T-cell (primary cell): Measurements from ENCODE around the gene RSPH10B2. TPM values are rescaled to one million over a fixed set of nuclear protein-coding genes. Genes with fewer than 3 reads are reported as not detected.
"Not testable (repeated sequence)": the region's sequence is repeated elsewhere in the genome, so short reads cannot be mapped to it uniquely, and the experiment has no call there.

Experiments
- ATAC-seq, 4 experiments: fragments of 200-7000 bp in 3 of 4; fragments of 150-1000 bp in 1 of 4; cut with Tn5 transposase; replicated peaks in 1 of 4; 1 replicate in 3 of 4; 2 replicates in 1 of 4; pipeline ENCODE4 v1.10.0; 2021; ENCODE audit warnings: moderate library complexity in 3 of 4, mild to moderate bottlenecking in 2 of 4, moderate number of reproducible peaks in 1 of 4
- CTCF ChIA-PET, 2 donors: fragments of 300-600 bp; sonication (Branson Sonifier 250); formaldehyde crosslinking; loops; one replicate each; lab custom pipeline; 2022; ENCODE audit warnings: antibody characterized with exemption in 2 of 2; lab: Charles Lee
- POLR2A ChIA-PET, 2 donors: fragments of 300-600 bp; sonication (Branson Sonifier 250); formaldehyde crosslinking; loops; one replicate each; lab custom pipeline; 2022; ENCODE audit warnings: antibody characterized with exemption in 2 of 2; lab: Charles Lee
- DNase-seq, 35 experiments: peaks; one replicate each; pipeline versions ENCODE4 v3.0.0 to v3.0.0-alpha.2; 2013 to 2023
- H3K27ac ChIP-seq: one replicate; pipeline ENCODE4 v1.5.1; 2013; ENCODE audit warnings: low read length
- H3K27me3 ChIP-seq, 2 experiments: replicated peaks in 1 of 2; 1 replicate in 1 of 2; 2 replicates in 1 of 2; pipeline versions ENCODE4 v1.6.1 to v1.7.0; 2013; ENCODE audit warnings: low read length in 1 of 2, mixed read lengths in 1 of 2; ENCODE audit not compliant: control insufficient read depth in 2 of 2, insufficient read depth in 2 of 2; ENCODE audit errors: extremely low read depth in 1 of 2
- H3K36me3 ChIP-seq, 2 donors: 1 replicate in 1 of 2; 2 replicates in 1 of 2; pipeline versions ENCODE4 v1.6.1 to v1.7.0; 2013; ENCODE audit warnings: low read length in 1 of 2; ENCODE audit not compliant: control insufficient read depth in 2 of 2, insufficient read depth in 1 of 2; ENCODE audit errors: extremely low read depth in 1 of 2
- H3K4me1 ChIP-seq, 2 experiments: 1 replicate in 1 of 2; 2 replicates in 1 of 2; pipeline versions ENCODE4 v1.6.1 to v1.7.0; 2013; ENCODE audit warnings: low read length in 2 of 2, mixed read lengths in 1 of 2; ENCODE audit not compliant: insufficient read depth in 2 of 2, control insufficient read depth in 1 of 2; ENCODE audit errors: extremely low read depth in 1 of 2
- H3K4me3 ChIP-seq, 2 donors: 1 replicate in 1 of 2; 2 replicates in 1 of 2; pipeline versions ENCODE4 v1.5.1 to v1.7.0; 2013; ENCODE audit warnings: mild to moderate bottlenecking in 2 of 2, low read length in 1 of 2, moderate library complexity in 1 of 2; ENCODE audit not compliant: control insufficient read depth in 1 of 2; ENCODE audit errors: extremely low read depth in 1 of 2
- H3K9me3 ChIP-seq: 2 replicates; pipeline ENCODE4 v1.7.0; 2013
- H3K27ac Mint-ChIP-seq, 2 donors: one replicate each; pipeline ENCODE4 v1.8.0; 2020 to 2021; ENCODE audit warnings: mild to moderate bottlenecking in 2 of 2, mixed read lengths in 2 of 2
- H3K27me3 Mint-ChIP-seq, 2 donors: one replicate each; pipeline ENCODE4 v1.8.0; 2021 to 2022; ENCODE audit warnings: mixed read lengths in 2 of 2
- H3K36me3 Mint-ChIP-seq: one replicate; pipeline ENCODE4 v1.8.0; 2021; ENCODE audit warnings: mixed read lengths
- H3K4me1 Mint-ChIP-seq, 3 donors: one replicate each; pipeline ENCODE4 v1.8.0; 2020 to 2022; ENCODE audit warnings: mixed read lengths in 3 of 3, mild to moderate bottlenecking in 1 of 3
- H3K4me3 Mint-ChIP-seq, 3 donors: one replicate each; pipeline ENCODE4 v1.8.0; 2020 to 2022; ENCODE audit warnings: mild to moderate bottlenecking in 3 of 3, mixed read lengths in 3 of 3, moderate library complexity in 3 of 3
- H3K9me3 Mint-ChIP-seq, 3 donors: one replicate each; pipeline ENCODE4 v1.8.0; 2020 to 2022; ENCODE audit warnings: mixed read lengths in 3 of 3
- WGBS: methylation state at CpG from one replicate; pipeline ENCODE4 v1.1.5; 2013; ENCODE audit warnings: missing lambda C conversion rate; ENCODE audit not compliant: insufficient coverage; 5-methylcytosine and 5-hydroxymethylcytosine counted together
- total RNA-seq, 35 experiments: library from RNA in 6 of 35; stranded (reverse) in 6 of 35; fragments of 120-200 nt in 1 of 35; gene quantifications; one replicate each; pipeline versions ENCODE4 v1.2.1 to v1.2.4 and lab custom pipeline; 2013 to 2026

RSPH10B2 gene
- total RNA-seq, 5 donors from 2014 or later (not counting 1 experiment from before 2014, with no cell fraction given), result 0.09 to 1.0 (median 0.44) TPM; not detected in 2

GRCh38 chr7:6830026-6830425, 76.1 kb downstream of the RSPH10B2 start:
- H3K27ac ChIP-seq, H3K9me3 Mint-ChIP-seq, H3K4me3 ChIP-seq, H3K27ac Mint-ChIP-seq, H3K4me3 Mint-ChIP-seq, H3K4me1 Mint-ChIP-seq, H3K27me3 ChIP-seq, H3K9me3 ChIP-seq, H3K36me3 Mint-ChIP-seq, H3K36me3 ChIP-seq, ATAC-seq, POLR2A ChIA-PET, DNase-seq, H3K4me1 ChIP-seq, CTCF ChIA-PET: not testable (repeated sequence)
- WGBS, result 85% methylated on average over 5 of the region's 6 CpGs
- peaks cover 3 to 11% of the 10 kb centered on the region in 2 donors for H3K27me3 Mint-ChIP-seq

DNA sequence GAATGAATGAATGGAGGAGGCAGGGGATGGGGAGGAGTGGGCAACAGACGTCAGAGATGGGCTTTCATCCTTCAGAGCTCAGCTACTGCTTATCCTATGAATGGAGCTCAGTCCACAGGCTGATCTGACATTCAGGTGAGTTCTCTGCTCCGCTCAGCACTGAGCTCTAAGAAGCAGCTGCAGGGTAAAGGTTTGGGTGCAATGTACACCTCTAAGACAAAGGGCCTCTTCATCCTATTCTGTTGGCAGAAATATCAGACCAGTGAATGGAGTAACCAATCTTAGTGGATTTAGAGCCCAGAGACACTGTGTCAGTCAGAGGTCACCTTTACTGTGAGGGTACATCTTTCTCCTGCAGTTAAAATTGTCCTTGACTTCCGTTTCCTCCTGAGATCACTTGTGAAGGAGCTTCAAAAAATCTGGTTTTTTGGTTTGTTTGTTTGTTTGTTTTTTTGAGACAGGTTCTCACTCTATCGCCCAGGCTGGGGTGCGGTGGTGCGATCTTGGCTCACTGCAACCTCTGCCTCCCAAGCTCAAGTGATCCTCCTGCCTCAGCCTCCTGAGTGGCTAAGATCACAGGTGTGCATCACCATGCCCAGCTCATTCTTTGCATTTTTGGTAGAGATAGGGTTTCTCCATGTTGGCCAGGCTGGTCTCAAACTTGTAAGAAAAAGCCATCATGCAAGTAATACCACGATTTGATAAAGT, 77.3 kb downstream of the RSPH10B2 start:
- Histone ChIP-seq H3K27ac (no peak overlapping the region), H3K27me3 (peaks cover 0 to 2% of the 10 kb centered on the region in 2 experiments), H3K4me1 (peaks cover 0 to 4% of the 10 kb centered on the region in 2 experiments), H3K36me3 (no peaks in the 10 kb centered on the region), H3K4me3 (no peak overlapping the region), H3K9me3 (no peaks in the 10 kb centered on the region)
- Mint-ChIP-seq H3K9me3 (no peaks in the 10 kb centered on the region), H3K4me1 (peaks cover 0 to 1% (median 1%) of the 10 kb centered on the region in 3 donors), H3K36me3 (no peaks in the 10 kb centered on the region), H3K27ac (no peak overlapping the region), H3K27me3 (peaks cover 11 to 16% of the 10 kb centered on the region in 2 donors), H3K4me3 (no peak overlapping the region)
- ChIA-PET POLR2A (no interaction called here), CTCF (no interaction called here)
- 40% methylated on average over 1 of the region's 7 CpGs for WGBS
- DNase-seq (no peak), ATAC-seq (no peak)

GRCh38 chr7:6833636-6834035, 79.7 kb downstream of the RSPH10B2 start:
- DNase-seq (no peak), ATAC-seq (no peak)
- H3K36me3 ChIP-seq, result no peaks in the 10 kb centered on the region
- POLR2A ChIA-PET, result no interaction called here
- H3K27me3 ChIP-seq, result peaks cover 2% of the 10 kb centered on the region in 2 experiments
- peaks cover 13 to 28% of the 10 kb centered on the region in 2 donors for H3K27me3 Mint-ChIP-seq
- H3K9me3 ChIP-seq, result no peaks in the 10 kb centered on the region
- H3K27ac ChIP-seq, result no peak overlapping the region
- H3K36me3 Mint-ChIP-seq, result no peaks in the 10 kb centered on the region
- no CpG with 5 or more reads among the region's 6 CpGs for WGBS
- no peaks in the 10 kb centered on the region for H3K4me1 ChIP-seq
- no peak overlapping the region for H3K27ac Mint-ChIP-seq
- H3K4me3 ChIP-seq, result no peak overlapping the region
- no peaks in the 10 kb centered on the region for H3K9me3 Mint-ChIP-seq
- H3K4me1 Mint-ChIP-seq, result no peaks in the 10 kb centered on the region
- CTCF ChIA-PET, result no interaction called here
- H3K4me3 Mint-ChIP-seq, result no peak overlapping the region

- CTCF ChIA-PET, H3K27ac ChIP-seq, H3K27ac Mint-ChIP-seq, H3K9me3 ChIP-seq, H3K27me3 ChIP-seq, H3K9me3 Mint-ChIP-seq, H3K4me3 Mint-ChIP-seq, DNase-seq, H3K4me1 Mint-ChIP-seq, H3K4me3 ChIP-seq, POLR2A ChIA-PET, H3K36me3 ChIP-seq, H3K36me3 Mint-ChIP-seq, H3K4me1 ChIP-seq, ATAC-seq: not testable (repeated sequence)
- peaks cover 13 to 37% of the 10 kb centered on the region in 2 donors for H3K27me3 Mint-ChIP-seq
- WGBS, result no CpG with 5 or more reads among the region's 3 CpGs
Measured at GRCh38 chr7:6835521-6835920, 81.6 kb downstream of the RSPH10B2 start.

DNA sequence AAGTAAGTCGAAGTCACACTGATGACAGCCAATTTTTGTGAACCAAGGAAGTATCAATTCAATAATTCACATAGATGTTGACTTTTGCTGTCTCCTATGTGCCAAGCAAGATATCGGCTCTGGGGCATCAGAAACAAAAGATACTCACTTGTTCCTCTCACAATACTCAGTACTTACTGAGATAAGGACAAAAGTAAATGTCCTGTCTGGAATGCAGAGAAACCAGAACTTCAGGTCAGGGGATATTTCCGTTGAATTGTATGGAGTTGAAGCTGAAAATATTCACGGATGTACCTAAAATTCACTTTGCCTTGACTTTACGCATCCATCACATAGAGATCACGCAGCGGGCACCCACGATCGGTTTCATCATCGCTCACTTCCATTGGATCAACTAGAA, 83.2 kb downstream of the RSPH10B2 start:
- H3K36me3 Mint-ChIP-seq, H3K27ac Mint-ChIP-seq, ATAC-seq, H3K9me3 ChIP-seq, H3K27me3 ChIP-seq, H3K27ac ChIP-seq, CTCF ChIA-PET, H3K4me3 ChIP-seq, H3K4me1 ChIP-seq, H3K4me1 Mint-ChIP-seq, H3K9me3 Mint-ChIP-seq, H3K36me3 ChIP-seq, DNase-seq, H3K4me3 Mint-ChIP-seq: not testable (repeated sequence)
- POLR2A ChIA-PET, result interaction anchor here in 1 of 2 donors (0.6 kb wide), 1 partner anchor 96 kb away, joined by 3 read pairs; no protein-coding TSS in a partner anchor
- no CpG with 5 or more reads among the region's 10 CpGs for WGBS
- peaks cover 26 to 49% of the 10 kb centered on the region in 2 donors for H3K27me3 Mint-ChIP-seq

- H3K4me3 ChIP-seq, H3K36me3 Mint-ChIP-seq, H3K9me3 Mint-ChIP-seq, POLR2A ChIA-PET, CTCF ChIA-PET, H3K27ac ChIP-seq, H3K4me1 Mint-ChIP-seq, ATAC-seq, H3K4me3 Mint-ChIP-seq, H3K36me3 ChIP-seq, H3K9me3 ChIP-seq, H3K27ac Mint-ChIP-seq, H3K4me1 ChIP-seq, DNase-seq: not testable (repeated sequence)
- H3K27me3 ChIP-seq, result peaks cover 0 to 11% of the 10 kb centered on the region in 2 experiments
- 86% methylated on average over 15 of the region's 20 CpGs for WGBS
- peaks cover 23 to 41% of the 10 kb centered on the region in 2 donors for H3K27me3 Mint-ChIP-seq
Measured at GRCh38 chr7:6842278-6842921, 88.5 kb downstream of the RSPH10B2 start.
